HCT116 (cell line): ENCODE results near the gene TAP1.

Experiments
- POLR2A ChIP-seq: IDR thresholded peaks from 2 replicates; pipeline ENCODE4 v1.7.0; 2011; ENCODE audit warnings: borderline replicate concordance; ENCODE audit not compliant: insufficient read depth, insufficient read length; ENCODE audit errors: extremely low read depth
- SP1 ChIP-seq: IDR thresholded peaks from 2 replicates; pipeline ENCODE4 v1.6.1; 2012; ENCODE audit warnings: low read depth
- TF ChIP-seq, protein P1 (sequence below), 3 experiments: fragments of 200-600 bp in 1 of 3; sonication (generic) in 1 of 3; IDR thresholded peaks in 2 of 3; conservative IDR thresholded peaks in 1 of 3; 2 replicates each; pipeline ENCODE4 v1.5.1; 2012 to 2017; ENCODE audit warnings: low read depth in 2 of 3, low read length in 2 of 3, antibody characterized with exemption in 1 of 3, borderline replicate concordance in 1 of 3, control low read depth in 1 of 3, mild to moderate bottlenecking in 1 of 3, mixed read lengths in 1 of 3, mixed run types in 1 of 3, moderate library complexity in 1 of 3; ENCODE audit not compliant: insufficient read depth in 1 of 3

DNA sequence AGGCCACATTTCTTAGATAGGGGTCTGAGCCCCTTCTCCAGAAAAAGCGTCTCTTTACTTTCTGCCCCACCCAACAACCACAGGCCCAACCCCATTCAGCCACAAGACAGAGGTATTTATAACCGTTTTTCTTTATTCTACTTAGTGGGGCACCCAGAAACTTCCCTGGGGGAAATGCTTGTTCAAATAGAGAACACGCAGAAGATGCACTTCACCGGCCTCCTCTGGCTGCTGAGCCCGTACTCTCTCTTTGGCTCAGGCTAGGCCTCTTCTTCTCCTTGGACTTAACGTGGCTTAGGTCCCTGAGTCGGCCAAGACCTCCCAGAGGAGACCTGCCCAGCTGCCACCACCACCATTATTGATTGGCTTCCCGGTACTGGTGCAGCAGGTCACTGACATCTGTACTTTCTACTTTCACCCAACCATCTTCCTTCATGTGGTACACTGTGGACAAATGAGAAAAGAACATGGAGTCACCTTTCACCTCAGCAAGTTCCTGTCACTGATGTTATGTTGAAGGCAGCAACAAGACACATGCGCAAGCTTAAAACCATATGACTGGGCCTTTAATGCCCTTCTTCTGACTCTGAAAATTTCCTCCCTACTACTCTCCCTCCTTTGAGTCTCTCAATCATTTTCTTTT lies 12.8 kb downstream of the TAP1 start:
- no peak for TF ChIP-seq POLR2A
- no peak for TF ChIP-seq SP1
- TF ChIP-seq, protein P1, sequence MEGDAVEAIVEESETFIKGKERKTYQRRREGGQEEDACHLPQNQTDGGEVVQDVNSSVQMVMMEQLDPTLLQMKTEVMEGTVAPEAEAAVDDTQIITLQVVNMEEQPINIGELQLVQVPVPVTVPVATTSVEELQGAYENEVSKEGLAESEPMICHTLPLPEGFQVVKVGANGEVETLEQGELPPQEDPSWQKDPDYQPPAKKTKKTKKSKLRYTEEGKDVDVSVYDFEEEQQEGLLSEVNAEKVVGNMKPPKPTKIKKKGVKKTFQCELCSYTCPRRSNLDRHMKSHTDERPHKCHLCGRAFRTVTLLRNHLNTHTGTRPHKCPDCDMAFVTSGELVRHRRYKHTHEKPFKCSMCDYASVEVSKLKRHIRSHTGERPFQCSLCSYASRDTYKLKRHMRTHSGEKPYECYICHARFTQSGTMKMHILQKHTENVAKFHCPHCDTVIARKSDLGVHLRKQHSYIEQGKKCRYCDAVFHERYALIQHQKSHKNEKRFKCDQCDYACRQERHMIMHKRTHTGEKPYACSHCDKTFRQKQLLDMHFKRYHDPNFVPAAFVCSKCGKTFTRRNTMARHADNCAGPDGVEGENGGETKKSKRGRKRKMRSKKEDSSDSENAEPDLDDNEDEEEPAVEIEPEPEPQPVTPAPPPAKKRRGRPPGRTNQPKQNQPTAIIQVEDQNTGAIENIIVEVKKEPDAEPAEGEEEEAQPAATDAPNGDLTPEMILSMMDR (IDR thresholded peaks at IDR 0.05 in 2 of 3, conservative IDR thresholded peaks at IDR 0.05 in 1 of 3; ENCODE audit: borderline replicate concordance in 1 of 3, insufficient read depth in 1 of 3, low read depth in 2 of 3, low read length in 2 of 3) = no peak
